GM04503 (cell line): ENCODE measurements around the gene MRPS12.

Experiments
- DNase-seq: peaks from one replicate; pipeline ENCODE4 v3.0.0-alpha.2; 2012; ENCODE audit warnings: low read depth

Gene MRPS12

DNA sequence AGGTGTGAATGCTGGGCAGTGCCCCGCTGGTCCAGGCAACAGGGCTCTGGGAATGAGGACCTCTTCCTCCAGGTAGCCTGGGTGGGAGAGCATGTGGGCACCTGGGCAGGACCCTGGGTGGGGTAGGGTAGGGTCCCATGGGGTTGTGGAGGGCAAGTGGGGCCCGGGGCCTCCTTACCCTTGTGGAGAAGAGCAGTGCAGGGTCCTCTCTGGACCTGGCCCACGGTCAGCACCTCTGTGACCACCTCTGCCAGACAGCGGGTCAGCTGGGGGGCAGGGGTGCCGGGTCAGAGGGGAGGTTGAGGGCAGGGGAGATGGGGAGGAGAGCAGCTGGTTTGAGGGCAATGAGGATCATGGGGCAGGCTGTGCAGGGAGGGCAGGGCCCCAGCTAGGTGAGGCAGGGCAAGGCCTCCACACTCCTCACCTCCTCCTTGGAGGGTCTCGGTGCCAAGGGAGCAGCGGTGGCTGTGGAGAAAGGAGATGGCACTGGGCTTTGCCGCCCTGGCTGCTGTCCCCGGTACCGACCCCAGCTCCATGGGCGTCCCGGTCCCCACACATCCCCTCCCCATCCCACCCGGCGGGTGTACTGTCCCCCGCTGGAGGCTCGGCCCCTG is 19.2 kb upstream of the MRPS12 start:
- no peak for DNase-seq

- DNase-seq: no peak
Observed at GRCh38 chr19:38912600-38913514, 17.9 kb upstream of the MRPS12 start.

GRCh38 chr19:38913958-38914357 is 16.8 kb upstream of the MRPS12 start:
- DNase-seq: no peak

DNA sequence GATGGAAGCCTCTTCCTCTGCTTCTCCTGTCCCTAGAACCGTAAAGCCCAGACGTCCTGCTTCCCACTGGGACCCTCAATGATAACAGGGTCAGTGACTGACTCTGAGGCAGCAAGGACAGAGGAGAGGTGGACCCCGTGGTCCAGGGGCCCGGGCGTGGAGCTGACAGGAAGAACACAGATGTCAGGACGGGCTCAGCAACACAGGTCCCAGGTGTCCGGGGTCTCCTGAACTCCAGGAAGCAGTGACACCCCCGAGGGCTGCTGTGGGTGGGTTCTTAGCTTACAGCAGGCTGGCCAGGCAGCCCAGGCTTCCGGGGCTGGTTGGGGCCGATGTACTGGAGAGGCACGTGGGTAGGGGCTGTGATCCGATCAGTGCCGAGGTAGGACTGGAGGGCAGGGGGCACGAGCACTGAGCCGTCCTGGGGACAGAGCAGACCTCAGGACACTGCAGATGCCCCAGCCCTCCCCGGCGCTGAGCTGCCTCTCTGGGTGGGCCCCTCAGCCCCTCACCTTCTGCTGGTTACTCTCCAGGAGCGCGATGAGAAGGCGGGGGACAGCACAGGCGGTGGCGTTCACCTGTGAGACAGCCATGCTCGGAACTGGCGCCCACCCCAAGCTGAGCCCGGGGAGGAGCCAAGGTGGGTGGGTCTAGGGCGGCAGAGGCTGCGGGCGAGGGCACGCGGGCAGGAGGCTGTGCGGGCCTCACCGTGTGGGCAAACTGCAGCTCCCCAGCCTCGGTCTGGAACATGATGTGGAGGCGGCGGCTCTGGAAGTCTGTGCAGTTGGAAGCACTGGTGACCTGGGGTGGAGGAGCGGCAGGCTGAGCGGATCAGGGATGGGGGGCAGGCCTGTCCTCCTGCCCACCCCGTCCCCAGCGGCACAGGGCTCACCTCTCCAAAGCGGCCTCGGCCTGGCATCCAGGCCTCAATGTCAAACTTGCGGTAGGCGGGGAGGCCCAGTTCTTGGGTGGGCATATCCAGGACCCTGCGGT is 15.1 kb upstream of the MRPS12 start:
- no peak for DNase-seq

DNA sequence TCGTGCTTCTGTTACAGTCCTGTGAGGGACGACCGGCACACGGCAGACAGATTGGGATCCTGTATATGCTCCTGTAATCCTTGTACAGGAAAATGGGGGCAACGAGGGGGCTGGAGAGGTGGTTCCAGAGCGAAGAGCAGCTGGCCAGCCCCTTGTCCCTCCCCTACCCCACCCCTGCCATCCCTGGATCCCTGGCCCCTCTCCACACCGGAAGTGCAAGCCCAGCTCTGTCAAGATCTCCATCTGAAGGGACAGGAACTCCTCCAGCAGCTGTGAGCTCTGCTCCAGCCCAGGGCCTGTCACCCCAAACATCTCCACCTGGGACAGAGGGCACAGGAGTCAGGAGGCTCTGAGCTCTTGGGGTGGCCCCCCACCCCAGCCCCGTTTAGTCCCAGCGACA is 13.2 kb upstream of the MRPS12 start:
- no peak for DNase-seq

- no peak for DNase-seq
Observed at GRCh38 chr19:38917921-38918491, 12.7 kb upstream of the MRPS12 start.

DNA sequence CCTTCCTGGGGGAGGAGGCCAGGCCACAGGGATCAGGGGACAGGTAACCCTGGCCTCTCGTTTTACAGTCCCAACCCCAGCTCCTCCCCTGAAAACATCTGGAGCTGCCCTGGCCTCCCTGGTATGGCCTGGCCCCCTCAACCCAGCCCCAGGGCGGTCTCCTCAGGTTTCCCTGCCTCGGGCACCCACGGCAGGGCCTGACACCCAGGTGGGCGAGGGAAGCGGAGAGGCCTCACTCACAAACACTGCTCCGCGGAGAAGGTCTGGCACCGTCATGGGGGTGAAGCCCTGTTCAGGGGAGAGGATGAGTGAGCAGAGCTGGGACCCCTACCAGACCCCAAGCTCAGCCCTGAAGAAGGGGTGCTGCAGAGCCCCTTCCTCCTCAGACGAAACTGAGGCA is 12.2 kb upstream of the MRPS12 start:
- no peak for DNase-seq

- DNase-seq: no peak
Observed at GRCh38 chr19:38919837-38920601, 10.7 kb upstream of the MRPS12 start.

GRCh38 chr19:38920602-38921419 is 9.9 kb upstream of the MRPS12 start:
- no peak for DNase-seq

DNA sequence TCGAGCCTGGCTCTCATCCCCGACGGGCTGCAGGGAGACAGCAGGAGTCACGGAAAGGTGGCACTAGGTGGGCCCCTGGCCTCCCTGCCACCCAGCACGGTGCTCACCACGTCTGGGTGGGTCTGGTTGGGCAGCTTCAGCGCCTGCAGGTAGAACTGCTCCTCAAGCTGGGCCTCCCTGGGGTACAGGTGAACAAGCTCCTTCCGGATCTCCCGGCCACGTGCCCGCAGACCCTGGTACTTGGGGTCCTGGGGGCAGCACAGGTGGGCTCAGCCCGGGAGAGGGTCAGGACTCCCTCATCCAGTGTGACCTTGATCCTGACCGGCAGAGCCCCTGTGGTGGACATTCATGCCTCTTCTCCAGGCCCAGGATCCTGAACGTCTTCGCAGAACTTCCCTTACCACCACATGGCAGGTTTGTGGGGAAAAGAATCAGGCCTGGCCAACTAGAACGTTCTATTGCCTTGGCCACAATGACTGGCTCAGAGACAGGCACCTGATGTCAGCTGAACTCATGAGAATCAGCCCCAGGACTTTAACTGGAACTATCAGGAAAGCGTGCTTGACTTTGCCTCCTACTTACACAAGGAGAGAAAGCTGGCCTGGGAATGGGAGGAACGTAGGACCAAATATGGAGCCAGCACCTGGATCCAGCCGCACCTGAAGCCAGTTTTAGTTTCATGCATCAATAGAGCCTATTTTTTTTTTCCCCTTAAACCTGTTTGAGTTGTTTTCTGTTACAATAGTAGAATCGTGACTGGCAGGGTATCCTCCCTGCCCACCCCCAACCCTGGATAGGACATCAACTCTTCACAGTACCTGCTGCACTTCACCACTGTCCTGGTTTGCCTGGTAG is 9.1 kb upstream of the MRPS12 start:
- no peak for DNase-seq

GRCh38 chr19:38922482-38922881 is 8.3 kb upstream of the MRPS12 start:
- no peak for DNase-seq

DNA sequence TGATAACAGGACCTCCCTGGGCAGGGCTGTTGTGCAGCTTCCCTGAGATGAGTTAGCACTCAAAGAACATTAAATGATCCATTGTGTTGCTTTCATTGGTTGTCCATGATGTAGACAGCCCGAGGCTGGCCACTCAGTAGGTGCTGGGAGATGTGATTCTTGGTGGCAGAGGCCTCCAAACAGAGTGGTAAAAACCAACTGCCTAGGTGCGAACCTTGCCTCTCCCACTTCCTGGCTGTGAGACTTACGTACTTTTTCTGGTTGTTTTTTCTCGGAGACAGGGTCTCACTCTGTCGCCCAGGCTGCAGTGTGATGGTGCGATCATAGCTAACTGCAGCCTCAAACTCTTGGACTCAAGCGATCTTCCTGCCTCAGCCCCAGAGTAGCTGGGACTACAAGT is 6.4 kb upstream of the MRPS12 start:
- DNase-seq: no peak

DNA sequence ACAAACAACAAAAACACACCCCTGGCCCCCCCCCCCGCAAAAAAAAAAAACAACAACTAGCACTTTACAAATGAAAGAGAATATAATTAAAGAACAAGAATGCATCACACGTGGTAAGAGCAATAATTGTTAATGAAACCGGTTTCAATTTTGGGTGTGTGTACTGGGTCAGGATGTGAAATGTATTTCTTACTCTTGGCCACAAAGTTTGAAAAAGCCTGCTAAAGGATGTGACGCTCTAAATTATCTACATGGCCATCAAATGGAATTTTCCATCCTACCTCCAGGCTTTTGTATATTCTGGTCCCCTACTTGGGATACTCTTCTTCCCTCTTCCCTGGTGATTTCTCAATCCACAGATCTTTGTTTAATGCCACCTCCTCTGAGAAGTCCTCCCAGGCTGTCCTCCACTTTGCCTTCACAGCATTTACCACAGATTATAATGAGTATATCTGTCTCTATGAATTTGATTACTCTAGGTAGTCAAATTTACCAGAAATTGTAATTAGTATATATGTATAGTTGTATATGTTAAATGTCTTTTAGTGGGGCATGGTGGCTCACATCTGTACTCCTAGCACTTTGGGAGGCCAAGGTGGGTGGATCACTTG is 2.2 kb upstream of the MRPS12 start:
- DNase-seq: no peak

GRCh38 chr19:38929929-38930775 is 592 bp upstream of the MRPS12 start, which contains the start of gene SARS2:
Gene SARS2 (minus strand): TSS chr19:38930763. CDS start chr19:38930736, 27 bp downstream.
- peak; percentile 39 for DNase-seq

- DNase-seq: no peak
Observed at GRCh38 chr19:38931521-38931793, 713 bp downstream of the MRPS12 start.

DNA sequence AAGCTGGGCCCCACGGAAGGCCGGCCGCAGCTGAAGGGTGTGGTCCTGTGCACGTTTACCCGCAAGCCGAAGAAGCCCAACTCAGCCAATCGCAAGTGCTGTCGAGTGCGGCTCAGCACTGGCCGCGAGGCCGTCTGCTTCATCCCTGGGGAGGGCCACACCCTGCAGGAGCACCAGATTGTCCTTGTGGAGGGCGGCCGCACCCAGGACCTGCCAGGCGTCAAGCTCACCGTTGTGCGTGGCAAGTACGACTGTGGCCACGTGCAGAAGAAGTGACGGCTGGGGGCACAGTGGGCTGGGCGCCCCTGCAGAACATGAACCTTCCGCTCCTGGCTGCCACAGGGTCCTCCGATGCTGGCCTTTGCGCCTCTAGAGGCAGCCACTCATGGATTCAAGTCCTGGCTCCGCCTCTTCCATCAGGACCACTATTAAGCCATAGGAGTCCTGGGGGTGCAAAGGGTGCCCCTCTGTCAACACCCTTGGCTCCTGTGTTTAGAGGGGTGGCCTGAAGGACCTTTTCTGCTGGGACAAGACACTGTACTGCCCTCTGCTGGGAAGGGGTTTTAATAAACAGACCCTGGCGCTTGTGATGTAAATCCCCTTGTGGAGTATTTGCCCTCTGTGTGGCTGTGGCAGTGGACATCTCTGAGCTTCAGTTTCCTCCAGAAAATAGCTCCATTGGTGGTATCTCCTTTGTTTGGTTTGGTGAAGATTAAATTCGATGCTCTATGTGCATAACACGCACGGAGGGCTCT is 1.9 kb downstream of the MRPS12 start:
- no peak for DNase-seq

DNA sequence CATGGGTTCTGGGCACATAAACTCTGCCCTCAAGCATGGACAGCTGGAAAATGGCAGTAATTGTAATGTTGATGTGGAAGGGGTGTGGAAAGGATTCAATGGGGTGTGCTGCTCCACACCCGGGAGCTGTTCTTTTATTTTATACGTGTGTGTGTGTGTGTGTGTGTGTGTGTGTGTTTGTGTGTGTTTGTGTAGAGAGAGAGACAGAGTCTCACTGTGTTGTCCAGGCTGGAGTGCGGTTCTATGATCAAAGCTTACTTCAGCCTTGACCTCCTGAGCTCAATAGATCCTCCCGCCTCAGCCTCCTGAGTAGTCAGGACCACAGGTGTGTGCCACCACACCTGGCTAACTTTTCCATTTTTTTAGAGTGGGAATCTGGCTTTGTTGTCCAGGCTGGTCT is 2.8 kb downstream of the MRPS12 start:
- no peak for DNase-seq
